Islet precursor cell (in vitro differentiated cells): ENCODE data around the gene LRRC34.

Experiments
- DNase-seq: peaks from one replicate; pipeline ENCODE4 v3.0.0-alpha.2; 2018

LRRC34 gene

DNA sequence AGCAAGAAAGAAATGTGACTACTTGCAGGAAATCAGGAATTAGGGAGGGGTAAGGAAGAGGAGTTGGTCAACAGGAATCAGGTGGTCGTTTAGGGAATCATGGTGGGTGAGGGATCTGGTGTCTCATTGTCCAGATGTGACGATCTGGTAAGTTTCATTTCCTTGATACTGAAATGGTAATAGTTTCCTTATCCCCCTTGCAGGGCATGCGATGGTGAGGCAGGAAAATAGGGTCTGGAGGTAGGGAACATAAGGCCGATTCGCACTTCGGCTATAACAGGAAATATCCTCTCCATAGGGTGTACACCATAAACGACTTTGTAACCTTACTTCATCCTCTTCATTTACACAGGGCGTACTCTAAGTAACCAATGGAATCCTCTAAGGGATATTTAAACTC lies 574 bp upstream of the LRRC34 start:
- no peak for DNase-seq

DNA sequence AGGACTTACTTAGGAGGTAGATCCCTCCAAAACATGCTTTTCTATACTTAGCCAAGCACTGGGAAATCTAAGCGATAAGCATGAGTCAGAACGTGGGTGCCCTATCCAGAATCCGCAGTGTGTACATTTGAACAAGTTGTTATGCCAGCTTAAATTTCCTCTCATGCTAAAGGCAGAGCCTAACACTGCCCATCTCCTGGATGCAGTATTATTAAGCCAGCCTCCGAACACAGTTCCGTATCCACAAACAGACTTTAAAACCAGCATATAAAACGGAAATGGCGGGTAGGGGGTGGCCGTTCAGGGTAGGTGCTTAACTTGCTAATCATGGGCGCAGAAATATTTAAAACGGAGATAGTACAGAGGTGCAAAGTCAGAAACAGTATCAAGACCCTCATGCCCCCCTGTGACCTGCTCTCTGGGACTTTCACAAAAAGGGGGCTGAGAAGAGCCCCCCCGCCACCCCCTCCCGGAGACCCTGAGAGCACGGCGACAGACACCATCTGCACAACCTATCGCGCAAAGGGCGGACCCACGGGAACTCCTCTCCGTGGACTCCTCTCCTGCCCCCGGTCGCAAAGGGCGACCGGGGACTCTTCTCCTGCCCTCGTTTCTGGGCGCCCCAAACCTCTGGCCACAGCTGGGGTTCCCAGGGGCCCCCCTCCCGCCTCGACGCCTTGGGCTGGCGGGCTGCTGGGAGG lies 923 bp downstream of the LRRC34 start:
- DNase-seq: no peak

DNA sequence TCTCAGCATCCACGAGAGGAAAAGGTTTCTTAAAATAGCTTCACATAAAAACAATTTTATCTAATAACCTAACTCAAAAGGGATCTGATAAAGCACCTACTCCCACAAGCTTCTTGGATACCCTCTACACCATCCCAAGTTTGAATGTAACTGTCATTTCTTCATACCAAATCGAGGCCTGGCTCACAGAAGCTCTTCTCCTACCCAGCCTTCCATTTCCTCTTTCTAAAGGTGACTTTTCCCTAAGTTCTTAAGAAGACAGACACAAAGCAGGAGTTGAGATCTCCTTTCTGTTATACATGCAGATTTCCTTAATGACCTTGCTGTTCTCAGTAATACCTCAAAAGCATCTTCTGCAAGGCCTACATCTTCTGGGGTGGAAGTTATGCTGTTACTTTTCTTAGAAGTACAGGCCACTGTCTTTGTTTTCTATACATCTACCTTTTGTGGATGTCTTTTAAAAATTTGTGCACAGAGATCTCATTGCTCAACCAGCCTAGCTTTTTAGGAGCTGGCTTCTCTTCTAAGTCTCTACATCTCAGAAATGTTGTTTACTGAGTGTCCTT lies 3.4 kb downstream of the LRRC34 start:
- DNase-seq: no peak

DNA sequence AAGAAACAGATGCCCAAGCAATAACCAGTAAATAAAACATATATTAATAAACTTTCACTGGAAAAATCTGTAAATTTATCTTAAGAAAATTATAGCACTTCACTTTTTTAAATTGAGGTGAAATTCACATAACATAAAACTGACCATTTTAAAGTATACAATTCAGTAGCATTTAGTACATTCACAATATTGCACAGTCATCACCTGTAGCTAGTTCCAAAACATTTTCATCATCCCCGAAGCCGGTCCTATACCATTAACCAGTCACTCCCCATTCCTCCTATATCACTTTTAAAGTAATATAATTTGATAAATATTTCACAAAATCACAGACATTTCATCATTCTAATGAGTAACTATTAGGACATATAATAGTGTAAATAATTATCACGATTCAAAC lies 8.0 kb downstream of the LRRC34 start:
- DNase-seq: no peak

DNA sequence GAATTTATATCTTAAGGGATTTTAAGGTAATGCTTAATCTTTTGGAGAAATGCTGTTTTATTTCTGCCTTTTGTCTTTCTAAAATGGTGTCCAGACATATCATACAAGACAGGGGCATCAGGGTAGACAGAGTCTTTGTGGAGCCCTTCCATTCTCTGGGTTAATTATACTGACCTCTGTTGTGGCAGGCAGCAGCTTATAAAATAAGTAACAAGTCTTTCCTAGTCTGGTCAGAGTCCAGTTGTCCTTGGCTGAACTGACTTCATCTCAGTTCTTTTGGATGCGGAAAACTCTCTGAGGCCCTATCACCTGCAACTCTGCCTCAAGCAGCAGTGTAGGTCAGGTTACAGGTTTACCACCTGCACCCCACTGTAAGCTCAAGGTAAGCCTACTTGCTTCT lies 20.3 kb downstream of the LRRC34 start:
- DNase-seq: no peak

DNA sequence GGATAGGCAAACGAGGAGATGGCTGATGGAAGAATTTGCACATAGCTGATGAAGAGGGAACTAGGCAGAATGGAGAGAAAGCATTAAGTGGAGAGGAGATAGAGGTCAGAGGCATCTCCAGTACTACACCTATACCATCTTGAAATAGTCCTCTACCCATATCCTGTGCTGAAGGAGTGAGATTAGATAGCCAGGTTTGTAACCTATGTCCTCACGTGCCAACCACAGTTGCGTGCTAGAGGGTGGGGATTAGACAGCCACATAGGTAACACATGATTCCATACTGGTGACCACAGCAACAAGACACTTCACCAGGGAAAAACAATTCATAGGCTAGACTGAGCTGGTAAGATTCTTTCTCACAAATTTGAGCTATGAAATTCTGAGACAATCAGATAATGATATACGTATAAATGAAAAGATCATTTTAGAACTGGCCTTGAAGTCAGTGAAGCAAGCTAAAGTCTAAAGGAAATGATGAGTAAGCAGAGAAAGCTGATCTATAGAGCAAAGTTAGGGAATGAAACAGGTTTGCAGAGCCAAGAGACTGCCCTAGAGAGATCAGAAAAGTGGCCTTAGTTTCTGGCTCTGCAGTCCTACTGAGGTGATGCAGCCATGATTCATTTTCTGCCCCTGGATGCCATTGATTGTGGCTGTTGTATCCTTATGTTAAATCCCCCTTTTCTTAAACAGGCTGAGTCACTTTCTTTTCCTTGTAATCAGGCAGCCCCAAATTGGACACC lies 21.8 kb downstream of the LRRC34 start:
- DNase-seq: no peak

DNA sequence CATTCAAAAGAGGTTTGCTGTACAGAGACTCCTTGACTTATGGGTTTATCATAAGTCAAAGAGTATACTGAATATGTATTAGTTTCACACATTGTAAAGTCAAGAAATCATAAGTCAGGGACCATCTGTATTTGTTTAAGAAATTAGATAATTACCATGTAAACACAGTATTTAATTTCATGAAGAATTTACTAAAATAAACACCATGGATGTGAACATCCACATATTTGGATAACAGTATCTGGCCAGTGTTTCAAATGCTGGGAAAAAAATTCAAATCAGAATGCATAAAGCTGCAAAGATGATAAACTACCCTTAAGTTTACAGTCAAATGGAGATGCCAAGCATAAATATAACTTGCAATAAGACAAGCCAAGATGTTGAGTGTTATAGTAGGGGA lies 22.5 kb downstream of the LRRC34 start:
- DNase-seq: no peak

DNA sequence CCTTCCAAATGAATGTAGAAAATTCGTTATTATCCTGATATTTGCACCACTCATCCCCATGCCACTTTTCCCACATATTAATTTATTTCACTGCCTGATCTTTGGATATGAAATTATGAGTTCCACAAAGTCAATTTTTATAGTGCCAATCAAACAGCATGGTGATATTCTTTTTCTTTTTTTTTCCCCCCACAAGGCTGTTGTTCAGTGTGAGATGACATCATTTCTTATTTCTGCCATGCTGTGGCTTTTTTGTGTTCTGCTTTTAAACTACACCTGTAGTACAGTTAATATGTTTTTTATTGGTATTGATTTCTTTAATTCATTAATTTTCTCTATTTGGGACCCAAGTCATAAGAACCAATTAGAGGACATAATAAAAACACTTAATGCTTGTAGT lies 24.9 kb downstream of the LRRC34 start:
- no peak for DNase-seq

DNA sequence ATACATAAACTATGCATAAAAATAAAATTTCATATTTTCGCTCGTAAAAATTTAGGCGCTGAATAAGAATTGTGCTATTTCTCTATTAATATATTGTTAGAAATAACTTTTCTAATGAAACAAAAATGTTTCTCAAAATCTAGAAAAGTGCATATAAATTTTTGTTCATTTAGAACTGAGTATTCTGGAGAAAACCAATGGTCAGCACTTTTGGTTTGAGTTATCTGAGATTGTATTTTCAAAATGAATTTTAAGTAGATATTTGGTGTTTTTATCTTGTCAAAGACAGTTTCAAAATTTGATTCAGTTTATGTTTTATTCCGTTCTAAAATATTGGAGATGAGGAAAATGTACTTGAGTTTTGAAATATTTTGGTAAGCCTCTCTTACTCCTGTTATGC lies 25.6 kb downstream of the LRRC34 start:
- DNase-seq: no peak

DNA sequence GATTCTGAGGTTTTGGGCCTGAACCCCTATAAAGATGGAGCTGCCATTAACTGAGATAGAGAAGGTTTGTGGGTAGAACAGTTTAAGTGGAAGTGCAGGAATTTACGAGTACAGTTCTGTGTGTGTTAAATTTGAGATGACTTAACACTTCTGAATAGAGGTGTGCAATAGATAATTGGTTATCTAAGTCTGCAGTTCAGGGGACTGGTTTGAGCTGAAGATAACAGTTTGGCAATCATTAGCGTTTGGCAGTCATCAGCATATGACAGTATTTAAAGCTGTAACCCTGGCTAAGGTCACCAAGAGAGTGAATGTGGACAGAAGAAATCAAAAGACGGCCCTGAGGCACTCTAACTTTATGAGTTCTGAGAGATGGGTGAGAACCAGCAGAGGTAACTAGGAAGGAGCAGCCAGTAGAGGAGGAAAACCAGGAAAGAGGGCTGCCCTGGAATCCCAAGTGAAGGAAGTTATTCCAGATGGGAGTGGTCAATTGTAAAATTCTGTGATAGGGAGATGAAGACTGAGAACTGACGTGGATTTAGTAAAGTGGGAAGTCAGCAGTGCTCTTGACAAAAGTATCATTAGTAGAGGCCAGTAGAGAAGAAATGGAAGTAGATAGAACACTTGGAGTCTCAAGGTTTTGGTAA lies 31.4 kb downstream of the LRRC34 start:
- DNase-seq: no peak

DNA sequence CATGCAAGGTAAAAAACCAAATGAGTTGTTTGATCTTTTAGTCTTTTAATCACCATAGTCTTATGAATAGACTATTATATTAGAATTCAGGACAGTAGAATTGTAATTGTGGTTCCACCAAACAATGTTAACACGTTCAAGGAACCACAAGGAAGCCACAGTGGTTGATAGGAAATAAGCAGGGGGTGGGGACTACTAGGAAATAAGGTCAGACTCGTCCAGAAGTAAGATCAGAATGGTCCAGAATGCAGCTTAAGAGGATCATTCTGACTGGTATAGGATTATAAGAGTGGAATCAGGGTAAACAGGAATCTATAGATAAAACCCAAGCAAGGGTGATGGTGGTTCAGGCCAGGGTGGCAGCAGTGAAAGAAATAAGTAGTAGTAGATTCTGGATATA lies 32.0 kb downstream of the LRRC34 start:
- DNase-seq: no peak

DNA sequence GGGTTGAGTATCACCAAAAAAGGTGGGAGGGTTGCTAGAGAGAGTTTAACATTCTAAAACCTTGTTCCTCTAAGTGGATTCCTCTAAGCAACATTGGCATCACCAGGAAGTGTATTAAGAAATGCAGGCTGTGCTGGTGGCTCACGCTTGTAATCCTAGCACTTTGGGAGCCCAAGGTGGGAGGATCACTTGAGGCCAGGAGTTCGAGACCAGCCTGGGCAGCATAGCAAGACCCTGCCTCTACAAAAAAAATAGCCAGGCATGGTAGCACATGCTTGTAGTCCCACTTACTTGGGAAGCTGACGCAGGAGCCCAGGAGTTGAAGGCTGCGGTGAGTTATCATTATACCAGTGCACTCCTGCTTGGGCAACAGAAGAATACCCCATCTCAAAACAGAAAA lies 34.9 kb downstream of the LRRC34 start:
- DNase-seq: no peak

DNA sequence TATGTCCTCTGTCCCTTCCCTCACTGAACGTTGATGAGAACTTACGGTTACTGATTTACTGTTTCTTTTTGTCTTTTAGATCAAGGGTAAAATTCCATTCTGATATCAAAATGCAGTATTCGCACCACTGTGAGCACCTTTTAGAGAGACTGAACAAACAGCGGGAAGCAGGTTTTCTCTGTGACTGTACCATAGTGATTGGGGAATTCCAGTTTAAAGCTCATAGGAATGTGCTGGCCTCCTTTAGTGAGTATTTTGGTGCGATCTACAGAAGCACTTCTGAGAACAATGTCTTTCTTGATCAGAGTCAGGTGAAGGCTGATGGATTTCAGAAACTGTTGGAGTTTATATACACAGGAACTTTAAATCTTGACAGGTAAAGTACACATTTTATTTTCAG lies 38.5 kb downstream of the LRRC34 start:
- no peak for DNase-seq

DNA sequence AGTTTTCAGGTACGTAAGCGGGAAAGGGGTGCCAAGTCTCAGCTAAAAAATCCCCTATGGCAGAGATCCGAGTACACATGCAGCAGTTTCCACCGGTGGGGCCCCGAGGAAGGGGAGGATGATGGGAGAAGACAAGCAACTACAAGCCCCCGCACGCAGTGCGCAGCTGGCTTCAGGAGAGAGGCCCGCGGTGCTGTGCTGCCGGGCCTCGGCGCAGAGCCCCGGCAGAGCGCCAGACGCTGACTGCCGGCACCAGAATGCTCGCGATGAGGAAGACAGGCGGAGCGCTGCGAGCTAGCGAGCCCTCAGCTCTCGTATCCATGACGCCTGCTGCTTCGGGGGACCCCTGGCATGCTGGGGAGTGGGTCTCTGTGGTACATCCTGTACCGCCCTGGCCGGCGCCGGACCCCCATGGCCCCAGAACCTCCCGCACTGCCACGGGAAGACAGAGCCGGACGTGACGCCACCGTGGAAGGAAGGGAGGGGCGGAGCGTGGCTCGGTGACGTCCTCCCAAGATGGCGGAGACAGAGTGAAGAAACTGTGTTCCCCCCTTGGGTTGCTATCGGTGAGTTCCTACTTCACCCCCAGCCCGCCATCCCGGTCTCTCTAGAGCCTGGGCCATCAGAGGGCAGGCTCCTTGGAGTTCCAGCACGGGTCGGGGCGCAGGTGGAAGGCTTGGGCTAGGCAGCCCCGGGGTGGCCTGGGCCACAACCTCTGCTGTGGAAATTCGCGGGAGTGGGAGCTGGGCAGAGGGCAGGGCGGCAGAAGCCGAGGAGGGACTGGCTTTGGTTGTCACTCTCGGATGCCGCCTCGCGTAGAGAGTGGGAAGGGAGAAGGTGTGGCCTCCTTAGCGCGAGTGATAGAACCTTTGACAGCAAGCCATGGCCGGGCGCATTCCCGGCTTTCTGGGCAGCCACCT lies 39.5 kb downstream of the LRRC34 start, which contains the start of gene MYNN:
TSS of gene MYNN (plus strand) at position 500 of the 920 bp plus-strand sequence. CDS start 900 bp downstream, outside the sequence.
- peak; percentile 95 for DNase-seq

DNA sequence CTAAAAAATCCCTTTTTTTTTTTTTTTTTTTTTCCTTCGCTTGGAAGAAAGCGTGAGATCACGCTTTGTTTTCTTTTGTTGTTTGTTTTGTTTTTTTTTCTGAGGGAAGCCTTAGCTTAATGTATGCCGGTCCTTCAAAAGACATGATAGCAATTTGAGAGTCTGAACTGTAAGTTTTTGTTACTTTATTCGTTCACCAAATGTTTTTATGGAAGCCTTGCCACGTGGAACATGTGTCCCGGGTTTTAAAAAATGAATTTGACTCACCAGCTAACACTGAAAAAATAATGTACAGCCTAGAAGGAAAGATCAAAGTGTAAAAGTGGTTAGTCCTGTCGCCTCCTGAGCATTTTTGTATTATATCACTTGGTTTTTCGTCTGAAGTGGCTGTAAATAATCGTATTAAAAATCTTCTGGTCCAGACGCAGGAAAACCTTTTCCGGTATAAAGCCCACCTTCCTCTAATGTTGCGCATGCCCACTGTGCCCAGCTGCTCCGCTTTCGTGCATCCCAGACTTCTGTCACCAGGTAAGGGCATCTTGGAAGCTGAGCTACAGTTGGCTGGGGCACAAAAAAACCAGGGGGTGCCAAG lies 40.3 kb downstream of the LRRC34 start:
- DNase-seq: peak; percentile 80

DNA sequence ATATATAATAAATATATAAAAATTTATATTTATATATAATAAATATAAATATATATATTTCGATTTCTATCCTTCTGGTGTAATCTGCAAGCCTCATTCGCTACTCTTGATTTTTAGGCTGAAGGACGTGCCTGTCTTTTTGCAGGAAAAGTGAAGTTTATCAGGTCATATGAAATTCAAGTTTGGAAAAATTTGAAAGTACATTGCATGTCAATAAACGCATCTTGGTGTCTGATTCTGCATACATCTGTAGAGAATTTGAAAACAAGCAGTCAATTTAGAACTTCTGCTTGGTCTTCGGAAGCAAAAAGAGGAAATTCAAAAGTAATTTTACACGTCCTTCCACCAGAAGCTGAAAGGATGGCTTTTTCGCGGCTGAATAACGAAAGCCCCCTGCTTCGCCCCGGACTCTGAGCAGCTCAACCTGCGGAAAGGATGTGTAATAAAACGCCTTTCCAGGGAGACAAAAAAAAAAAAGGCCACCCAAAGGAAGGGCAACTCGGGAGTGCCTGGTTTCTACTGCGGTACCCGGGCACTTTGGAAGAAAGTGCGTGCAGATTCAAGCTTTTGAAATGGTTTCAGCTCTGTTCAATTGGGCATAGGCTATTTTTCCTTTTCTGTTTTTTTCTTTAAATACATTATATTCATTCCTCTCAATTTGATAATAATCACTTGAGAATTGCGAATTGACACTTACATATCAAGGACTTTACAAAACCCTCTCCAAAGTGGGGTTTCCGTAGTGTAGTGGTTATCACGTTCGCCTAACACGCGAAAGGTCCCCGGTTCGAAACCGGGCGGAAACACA lies 41.0 kb downstream of the LRRC34 start:
- DNase-seq: peak; percentile 89

DNA sequence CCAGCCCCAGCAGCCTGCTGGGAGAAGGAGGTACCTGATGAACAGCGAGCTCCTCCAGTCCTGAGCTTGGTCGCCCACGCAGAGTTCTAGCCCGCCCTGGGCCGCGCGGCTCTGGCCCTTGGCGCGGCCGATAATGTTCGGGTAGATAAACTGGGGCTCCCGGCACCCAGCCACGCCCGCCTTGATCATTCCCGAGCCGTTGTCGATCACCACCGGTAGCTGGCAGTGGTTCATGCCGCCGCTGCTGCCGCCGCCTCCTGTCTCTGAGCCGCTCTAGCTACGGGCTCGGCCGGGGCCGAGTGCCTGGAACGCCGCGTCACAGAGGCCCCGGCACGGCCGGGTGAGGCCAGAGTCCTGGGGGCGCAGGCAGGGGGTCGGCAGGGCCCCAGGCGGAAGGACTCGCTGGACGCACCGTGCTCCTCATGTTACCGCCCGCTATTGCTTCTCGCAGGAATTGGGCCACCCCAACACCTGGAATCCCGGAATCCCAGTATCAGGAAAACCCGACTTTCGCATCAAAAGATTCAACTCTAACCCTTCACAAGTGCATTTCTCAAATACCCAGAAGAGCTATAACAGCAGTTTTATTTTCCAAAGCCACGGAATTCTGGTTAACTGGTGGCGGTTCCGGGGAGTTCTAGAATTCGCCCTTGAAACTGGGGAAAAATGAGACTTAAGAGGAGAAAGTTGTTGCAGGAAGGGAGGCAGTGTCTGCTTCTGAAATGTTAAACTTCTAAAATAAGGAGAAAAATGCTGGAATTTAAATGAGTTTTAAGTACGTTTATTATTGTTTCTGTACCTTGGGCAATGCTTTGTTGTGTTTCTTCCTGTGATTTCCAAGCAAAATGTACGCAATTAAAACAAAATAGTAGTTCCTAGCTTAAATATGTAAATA lies 43.2 kb downstream of the LRRC34 start, which contains the start of gene ACTRT3:
TSS of gene ACTRT3 (minus strand) at position 275 of the 895 bp plus-strand sequence. CDS start at position 234, 41 bp downstream.
- peak; percentile 93 for DNase-seq

DNA sequence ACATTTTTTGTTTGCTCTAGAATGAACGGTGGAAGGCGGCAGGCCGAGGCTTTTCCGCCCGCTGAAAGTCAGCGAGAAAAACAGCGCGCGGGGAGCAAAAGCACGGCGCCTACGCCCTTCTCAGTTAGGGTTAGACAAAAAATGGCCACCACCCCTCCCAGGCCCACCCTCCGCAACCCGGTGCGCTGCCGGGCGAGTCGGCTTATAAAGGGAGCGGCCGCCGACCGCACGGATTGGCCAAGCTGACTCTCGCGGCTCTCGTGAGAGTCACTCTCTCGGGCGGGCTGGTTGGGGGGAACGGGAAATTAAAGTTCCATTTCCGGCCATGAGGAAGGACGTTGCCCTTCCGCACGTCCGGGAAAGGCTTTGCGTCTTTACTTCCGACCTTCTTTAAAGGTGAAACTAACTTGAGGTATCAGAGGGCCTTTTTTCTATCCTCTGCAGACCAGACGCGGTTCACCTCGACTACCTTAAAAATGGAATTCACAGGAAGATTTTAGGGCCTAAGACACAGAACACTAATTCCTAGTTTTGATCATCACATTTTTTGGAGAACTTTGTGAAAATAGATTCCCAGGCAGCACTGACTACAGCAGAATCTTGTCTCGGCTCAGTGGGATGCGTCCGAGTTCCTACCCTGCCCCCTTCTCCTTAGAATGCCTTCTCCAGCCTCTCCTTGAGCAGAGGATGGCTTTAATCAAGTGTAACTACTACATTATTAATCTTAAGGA lies 47.7 kb downstream of the LRRC34 start, which contains the start of gene TERC:
TSS of gene TERC (minus strand) at position 179 of the 731 bp plus-strand sequence.
- peak; percentile 91 for DNase-seq

DNA sequence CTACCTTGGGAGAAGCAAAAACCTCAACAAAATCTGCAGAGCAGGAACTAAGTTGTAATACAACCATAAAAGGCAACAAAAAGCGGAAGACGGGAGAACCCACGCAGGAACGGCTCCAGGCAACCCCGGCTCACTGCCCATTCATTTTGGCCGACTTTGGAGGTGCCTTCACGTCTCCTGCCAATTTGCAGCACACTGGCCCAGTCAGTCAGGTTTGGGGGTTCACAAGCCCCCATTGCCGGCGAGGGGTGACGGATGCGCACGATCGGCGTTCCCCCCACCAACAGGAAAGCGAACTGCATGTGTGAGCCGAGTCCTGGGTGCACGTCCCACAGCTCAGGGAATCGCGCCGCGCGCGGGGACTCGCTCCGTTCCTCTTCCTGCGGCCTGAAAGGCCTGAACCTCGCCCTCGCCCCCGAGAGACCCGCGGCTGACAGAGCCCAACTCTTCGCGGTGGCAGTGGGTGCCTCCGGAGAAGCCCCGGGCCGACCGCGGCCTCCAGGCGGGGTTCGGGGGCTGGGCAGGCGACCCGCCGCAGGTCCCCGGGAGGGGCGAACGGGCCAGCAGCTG lies 48.3 kb downstream of the LRRC34 start:
- peak; percentile 64 for DNase-seq
